Superior temporal gyrus (tissue), 1 donor: Measurements from ENCODE around the gene PLEKHG4.

Experiments
- DNase-seq: peaks from one replicate; pipeline ENCODE4 v3.0.0-alpha.2; 2016; ENCODE audit errors: extremely low spot score

PLEKHG4 gene

GRCh38 chr16:67245674-67246080 lies 33.7 kb upstream of the PLEKHG4 start:
- peak; percentile 12 for DNase-seq

GRCh38 chr16:67246081-67246755 lies 33.1 kb upstream of the PLEKHG4 start:
- DNase-seq = peak; percentile 31

GRCh38 chr16:67246756-67247191 lies 32.6 kb upstream of the PLEKHG4 start:
- no peak for DNase-seq

GRCh38 chr16:67247192-67248072 lies 31.9 kb upstream of the PLEKHG4 start, which contains the start of gene FHOD1:
TSS of gene FHOD1 (minus strand) at chr16:67247481. CDS start at chr16:67247410, 71 bp downstream.
- peak; percentile 89 for DNase-seq

GRCh38 chr16:67248073-67248400 lies 31.3 kb upstream of the PLEKHG4 start:
- DNase-seq = no peak

GRCh38 chr16:67248401-67249177 lies 30.7 kb upstream of the PLEKHG4 start, which contains the start of gene SLC9A5:
TSS of gene SLC9A5 (plus strand) at chr16:67248979. CDS start at chr16:67249015, 36 bp downstream.
- DNase-seq = no peak

- DNase-seq = peak; percentile 9
Measured at GRCh38 chr16:67249178-67250044, 29.9 kb upstream of the PLEKHG4 start.

GRCh38 chr16:67250045-67250327 lies 29.3 kb upstream of the PLEKHG4 start:
- DNase-seq = no peak

- DNase-seq = no peak
Measured at GRCh38 chr16:67252609-67253497, 26.5 kb upstream of the PLEKHG4 start.

- no peak for DNase-seq
Measured at GRCh38 chr16:67254801-67255552, 24.4 kb upstream of the PLEKHG4 start.

- no peak for DNase-seq
Measured at GRCh38 chr16:67255553-67256221, 23.6 kb upstream of the PLEKHG4 start.

GRCh38 chr16:67256701-67257230 lies 22.6 kb upstream of the PLEKHG4 start:
- no peak for DNase-seq

- DNase-seq = no peak
Measured at GRCh38 chr16:67257486-67258160, 21.7 kb upstream of the PLEKHG4 start.

- DNase-seq = no peak
Measured at GRCh38 chr16:67258161-67258835, 21.0 kb upstream of the PLEKHG4 start.

- no peak for DNase-seq
Measured at GRCh38 chr16:67259705-67260104, 19.6 kb upstream of the PLEKHG4 start.

- DNase-seq = peak; percentile 26
Measured at GRCh38 chr16:67260426-67261063, 18.8 kb upstream of the PLEKHG4 start.

- no peak for DNase-seq
Measured at GRCh38 chr16:67263201-67263600, 16.1 kb upstream of the PLEKHG4 start.
